ENCODE data around the gene LAGE3. TPM values are rescaled to one million over a fixed set of nuclear protein-coding genes. Genes with fewer than 3 reads are reported as not detected.

The LAGE3 gene
- polyA plus RNA-seq, 1 experiment, result 17.8 TPM

- CTCF ChIA-PET, result no interaction called here
- no peak for DNase-seq (ENCODE audit: low read depth)
- Histone ChIP-seq H3K36me3 (ENCODE audit: control insufficient read depth, insufficient read depth, low read length) (peaks cover 22% of the 10 kb centered on the region), H3K27me3 (ENCODE audit: control insufficient read depth, insufficient read depth, low read length) (no peaks in the 10 kb centered on the region), H3K4me3 (ENCODE audit: low read depth, low read length) (peak overlapping the region; percentile 76)
- POLR2A ChIA-PET, result no interaction called here
- TF ChIP-seq CTCF (IDR thresholded peaks at IDR 0.05; ENCODE audit: insufficient read depth, low read depth, low read length), result no peak
Observed at GRCh38 chrX:154437971-154438893, 40.8 kb downstream of the LAGE3 start.

GRCh38 chrX:154436983-154437752 is 41.9 kb downstream of the LAGE3 start, which contains the start of gene GDI1:
TSS of gene GDI1 (plus strand) at chrX:154437154. CDS start at chrX:154437255, 101 bp downstream.
- ChIA-PET CTCF (no interaction called here), POLR2A (no interaction called here)
- H3K36me3 ChIP-seq (ENCODE audit: control insufficient read depth, insufficient read depth, low read length), result peaks cover 19% of the 10 kb centered on the region
- peak within 1 kb of the TSS; percentile 76 for H3K4me3 ChIP-seq (ENCODE audit: low read depth, low read length)
- H3K27me3 ChIP-seq (ENCODE audit: control insufficient read depth, insufficient read depth, low read length), result no peaks in the 10 kb centered on the region
- no peak for TF ChIP-seq CTCF (IDR thresholded peaks at IDR 0.05; ENCODE audit: insufficient read depth, low read depth, low read length)
- DNase-seq (ENCODE audit: low read depth), result no peak

GRCh38 chrX:154436374-154436982 is 42.6 kb downstream of the LAGE3 start:
- Histone ChIP-seq H3K4me3 (ENCODE audit: low read depth, low read length) (peak overlapping the region; percentile 76), H3K36me3 (ENCODE audit: control insufficient read depth, insufficient read depth, low read length) (peaks cover 18% of the 10 kb centered on the region), H3K27me3 (ENCODE audit: control insufficient read depth, insufficient read depth, low read length) (no peaks in the 10 kb centered on the region)
- CTCF ChIA-PET, result no interaction called here
- TF ChIP-seq CTCF (IDR thresholded peaks at IDR 0.05; ENCODE audit: insufficient read depth, low read depth, low read length), result no peak
- POLR2A ChIA-PET, result no interaction called here
- DNase-seq (ENCODE audit: low read depth), result no peak

DNA sequence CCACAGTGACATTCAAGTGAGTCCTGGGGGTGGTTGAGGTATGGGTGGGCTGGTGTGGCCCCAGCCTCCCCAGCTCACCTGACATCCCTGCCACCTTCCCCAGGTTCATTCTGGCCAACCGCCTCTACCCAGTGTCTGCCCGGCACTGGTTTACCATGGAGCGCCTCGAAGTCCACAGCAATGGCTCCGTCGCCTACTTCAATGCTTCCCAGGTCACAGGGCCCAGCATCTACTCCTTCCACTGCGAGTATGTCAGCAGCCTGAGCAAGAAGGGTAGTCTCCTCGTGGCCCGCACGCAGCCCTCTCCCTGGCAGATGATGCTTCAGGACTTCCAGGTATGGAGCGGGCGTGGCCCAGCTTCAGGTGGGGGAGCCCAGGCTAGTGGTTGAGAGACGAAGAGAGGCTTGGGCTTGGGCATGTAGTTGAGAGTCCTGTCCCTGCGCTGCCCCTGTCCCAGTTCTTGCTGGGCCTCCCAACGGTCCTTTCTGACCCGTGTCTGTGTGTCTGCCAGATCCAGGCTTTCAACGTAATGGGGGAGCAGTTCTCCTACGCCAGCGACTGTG is 43.8 kb downstream of the LAGE3 start:
- Histone ChIP-seq H3K36me3 (ENCODE audit: control insufficient read depth, insufficient read depth, low read length) (peaks cover 16% of the 10 kb centered on the region), H3K27me3 (ENCODE audit: control insufficient read depth, insufficient read depth, low read length) (no peaks in the 10 kb centered on the region), H3K4me3 (ENCODE audit: low read depth, low read length) (no peak overlapping the region)
- ChIA-PET POLR2A (no interaction called here), CTCF (no interaction called here)
- no peak for TF ChIP-seq CTCF (IDR thresholded peaks at IDR 0.05; ENCODE audit: insufficient read depth, low read depth, low read length)
- no peak for DNase-seq (ENCODE audit: low read depth)

All from BJ (cell line).